ENCODE data around the gene TPBGL.

The TPBGL gene

GRCh38 chr11:75285776-75286360 lies 45.3 kb downstream of the TPBGL start:
- no peak for DNase-seq (ENCODE audit: extremely low read depth, insufficient read length)
- no peak for TF ChIP-seq CTCF (IDR thresholded peaks at IDR 0.05; ENCODE audit: insufficient read depth, low read length, poor library complexity, severe bottlenecking)
- no peaks in the 10 kb centered on the region for H3K36me3 ChIP-seq (ENCODE audit: control insufficient read depth, insufficient read depth, low read length)
- H3K4me3 ChIP-seq (replicated peaks; ENCODE audit: low read depth, low read length): no peak overlapping the region
- no peaks in the 10 kb centered on the region; the same call in 1 of the 2 replicates for H3K27me3 ChIP-seq (replicated peaks; ENCODE audit: control insufficient read depth, insufficient read depth, low read length)

- Histone ChIP-seq H3K27me3 (replicated peaks; ENCODE audit: control insufficient read depth, insufficient read depth, low read length) (no peaks in the 10 kb centered on the region; the same call in 1 of the 2 replicates), H3K4me3 (replicated peaks; ENCODE audit: low read depth, low read length) (no peak overlapping the region), H3K36me3 (ENCODE audit: control insufficient read depth, insufficient read depth, low read length) (no peaks in the 10 kb centered on the region)
- DNase-seq (ENCODE audit: extremely low read depth, insufficient read length): no peak
- TF ChIP-seq CTCF (IDR thresholded peaks at IDR 0.05; ENCODE audit: insufficient read depth, low read length, poor library complexity, severe bottlenecking): no peak
Observed at GRCh38 chr11:75286826-75287465, 46.4 kb downstream of the TPBGL start.

- H3K36me3 ChIP-seq (ENCODE audit: control insufficient read depth, insufficient read depth, low read length): no peaks in the 10 kb centered on the region
- H3K4me3 ChIP-seq (replicated peaks; ENCODE audit: low read depth, low read length): no peak overlapping the region
- DNase-seq (ENCODE audit: extremely low read depth, insufficient read length): no peak
- no peak for TF ChIP-seq CTCF (IDR thresholded peaks at IDR 0.05; ENCODE audit: insufficient read depth, low read length, poor library complexity, severe bottlenecking)
- no peaks in the 10 kb centered on the region; the same call in 1 of the 2 replicates for H3K27me3 ChIP-seq (replicated peaks; ENCODE audit: control insufficient read depth, insufficient read depth, low read length)
Observed at GRCh38 chr11:75287579-75287978, 47.0 kb downstream of the TPBGL start.

- H3K36me3 ChIP-seq (ENCODE audit: control insufficient read depth, insufficient read depth, low read length): no peaks in the 10 kb centered on the region
- TF ChIP-seq CTCF (IDR thresholded peaks at IDR 0.05; ENCODE audit: insufficient read depth, low read length, poor library complexity, severe bottlenecking): no peak
- no peak for DNase-seq (ENCODE audit: extremely low read depth, insufficient read length)
- no peaks in the 10 kb centered on the region; the same call in 1 of the 2 replicates for H3K27me3 ChIP-seq (replicated peaks; ENCODE audit: control insufficient read depth, insufficient read depth, low read length)
- H3K4me3 ChIP-seq (replicated peaks; ENCODE audit: low read depth, low read length): no peak overlapping the region
Observed at GRCh38 chr11:75289511-75289760, 48.9 kb downstream of the TPBGL start.

GRCh38 chr11:75289919-75290318 lies 49.3 kb downstream of the TPBGL start:
- no peak overlapping the region for H3K4me3 ChIP-seq (replicated peaks; ENCODE audit: low read depth, low read length)
- no peaks in the 10 kb centered on the region for H3K36me3 ChIP-seq (ENCODE audit: control insufficient read depth, insufficient read depth, low read length)
- H3K27me3 ChIP-seq (replicated peaks; ENCODE audit: control insufficient read depth, insufficient read depth, low read length): no peaks in the 10 kb centered on the region; the same call in 1 of the 2 replicates
- no peak for TF ChIP-seq CTCF (IDR thresholded peaks at IDR 0.05; ENCODE audit: insufficient read depth, low read length, poor library complexity, severe bottlenecking)
- DNase-seq (ENCODE audit: extremely low read depth, insufficient read length): no peak

All from GM06990 (cell line).